Measurements from ENCODE around the gene CGB2. TPM values are rescaled to one million over a fixed set of nuclear protein-coding genes. Genes with fewer than 3 reads are reported as not detected.
"Not testable (repeated sequence)": the region's sequence is repeated elsewhere in the genome, so short reads cannot be mapped to it uniquely, and the experiment has no call there.

Gene CGB2
- total RNA-seq, 1 donor from 2014 or later, result not detected

- H3K36me3 Mint-ChIP-seq (ENCODE audit: low read depth); CTCF ChIA-PET; intact Hi-C loops (cut with micrococcal nuclease); H3K9me3 Mint-ChIP-seq; DNase-seq; H3K4me1 Mint-ChIP-seq; H3K27ac Mint-ChIP-seq; ATAC-seq (ENCODE audit: low read depth); H3K27me3 Mint-ChIP-seq; POLR2A ChIA-PET; H3K4me3 Mint-ChIP-seq: not testable (repeated sequence)
Observed at GRCh38 chr19:49050376-49051033, 18.8 kb downstream of the CGB2 start.

GRCh38 chr19:49056101-49056901, 24.6 kb downstream of the CGB2 start:
- Mint-ChIP-seq H3K27ac (no peak overlapping the region), H3K36me3 (ENCODE audit: low read depth) (no peaks in the 10 kb centered on the region), H3K4me3 (peak overlapping the region; percentile 79), H3K4me1 (peaks cover 24% of the 10 kb centered on the region), H3K9me3 (no peaks in the 10 kb centered on the region), H3K27me3 (peaks cover 33% of the 10 kb centered on the region)
- intact Hi-C loops (cut with micrococcal nuclease), result loop anchor here (5.0 kb wide), 1 partner anchor 39 kb away; the partner anchor contains the start of gene LHB
- peak; percentile 72 for DNase-seq
- TF ChIP-seq CTCF (IDR thresholded peaks at IDR 0.05), result no peak
- POLR2A ChIA-PET, result interaction anchor here (0.5 to 1.0 kb wide), 3 partner anchors 62 to 171 kb away, joined by 3 to 6 read pairs (median 3); partner anchors contain the start of gene RUVBL2
- peak; percentile 83 for ATAC-seq (ENCODE audit: low read depth)
- CTCF ChIA-PET, result interaction anchor here (1.0 to 1.3 kb wide), 2 partner anchors 48 to 152 kb away, joined by 3 read pairs; no protein-coding TSS in a partner anchor

- Mint-ChIP-seq H3K4me1 (peaks cover 24% of the 10 kb centered on the region), H3K27me3 (peaks cover 33% of the 10 kb centered on the region), H3K4me3 (peak overlapping the region; percentile 79)
- ChIA-PET CTCF (interaction anchor here (0.9 to 1.3 kb wide), 4 partner anchors 12 to 151 kb away, joined by 3 to 5 read pairs (median 3); partner anchors contain the start of genes GYS1 and RUVBL2), POLR2A (interaction anchor here (0.6 to 1.0 kb wide), 2 partner anchors 63 to 434 kb away, joined by 3 to 7 read pairs; partner anchors contain the start of gene RUVBL2)
- DNase-seq, result peak; percentile 27
- H3K27ac Mint-ChIP-seq; H3K36me3 Mint-ChIP-seq (ENCODE audit: low read depth); H3K9me3 Mint-ChIP-seq; ATAC-seq (ENCODE audit: low read depth): not testable (repeated sequence)
- intact Hi-C loops (cut with micrococcal nuclease), result loop anchor here (5.0 kb wide), 1 partner anchor 40 kb away; the partner anchor contains the start of gene LHB
Observed at GRCh38 chr19:49056902-49057596, 25.4 kb downstream of the CGB2 start.

GRCh38 chr19:49057636-49058234, 26.0 kb downstream of the CGB2 start, which contains the start of gene CGB7:
Gene CGB7, minus strand, starts transcription at chr19:49057749. Its CDS starts 2,374 bp downstream, at chr19:49055375.
- no peak within 1 kb of the TSS for H3K27ac Mint-ChIP-seq
- intact Hi-C loops (cut with micrococcal nuclease), result loop anchor here (5.0 kb wide), 1 partner anchor 40 kb away; the partner anchor contains the start of gene LHB
- no peak for ATAC-seq (ENCODE audit: low read depth)
- H3K4me3 Mint-ChIP-seq, result peak within 1 kb of the TSS; percentile 79
- peak; percentile 37 for DNase-seq
- no peaks in the 10 kb centered on the region for H3K9me3 Mint-ChIP-seq
- TF ChIP-seq CTCF (IDR thresholded peaks at IDR 0.05), result no peak
- no peaks in the 10 kb centered on the region for H3K36me3 Mint-ChIP-seq (ENCODE audit: low read depth)
- ChIA-PET POLR2A (interaction anchor here (0.6 kb wide), 1 partner anchor 434 kb away, joined by 7 read pairs; no protein-coding TSS in a partner anchor), CTCF (interaction anchor here (0.9 to 1.2 kb wide), 2 partner anchors 12 to 64 kb away, joined by 3 to 5 read pairs; partner anchors contain the start of genes GYS1 and RUVBL2)
- H3K4me1 Mint-ChIP-seq, result peaks cover 24% of the 10 kb centered on the region
- peaks cover 33% of the 10 kb centered on the region for H3K27me3 Mint-ChIP-seq

- no peak for TF ChIP-seq CTCF (IDR thresholded peaks at IDR 0.05)
- Mint-ChIP-seq H3K4me3 (no peak overlapping the region), H3K36me3 (ENCODE audit: low read depth) (no peaks in the 10 kb centered on the region), H3K27me3 (peaks cover 35% of the 10 kb centered on the region), H3K27ac (no peak overlapping the region), H3K9me3 (no peaks in the 10 kb centered on the region), H3K4me1 (peaks cover 24% of the 10 kb centered on the region)
- ChIA-PET CTCF (no interaction called here), POLR2A (no interaction called here)
- ATAC-seq (ENCODE audit: low read depth) (no peak), DNase-seq (no peak)
- intact Hi-C loops (cut with micrococcal nuclease), result loop anchor here (5.0 kb wide), 1 partner anchor 41 kb away; the partner anchor contains the start of gene LHB
Observed at GRCh38 chr19:49058562-49058961, 26.9 kb downstream of the CGB2 start.
